ENCODE measurements around the gene EEF2K. TPM values are rescaled to one million over a fixed set of nuclear protein-coding genes. Genes with fewer than 3 reads are reported as not detected.

The EEF2K gene
- total and polyA plus RNA-seq, 2 of the 13 experiments (the other 11 are each of a cell fraction or from before 2014, with no cell fraction given), result 22.0 to 23.8 TPM

GRCh38 chr16:22292320-22292719, 86.2 kb downstream of the EEF2K start (continued):
- TF ChIP-seq, protein P1, sequence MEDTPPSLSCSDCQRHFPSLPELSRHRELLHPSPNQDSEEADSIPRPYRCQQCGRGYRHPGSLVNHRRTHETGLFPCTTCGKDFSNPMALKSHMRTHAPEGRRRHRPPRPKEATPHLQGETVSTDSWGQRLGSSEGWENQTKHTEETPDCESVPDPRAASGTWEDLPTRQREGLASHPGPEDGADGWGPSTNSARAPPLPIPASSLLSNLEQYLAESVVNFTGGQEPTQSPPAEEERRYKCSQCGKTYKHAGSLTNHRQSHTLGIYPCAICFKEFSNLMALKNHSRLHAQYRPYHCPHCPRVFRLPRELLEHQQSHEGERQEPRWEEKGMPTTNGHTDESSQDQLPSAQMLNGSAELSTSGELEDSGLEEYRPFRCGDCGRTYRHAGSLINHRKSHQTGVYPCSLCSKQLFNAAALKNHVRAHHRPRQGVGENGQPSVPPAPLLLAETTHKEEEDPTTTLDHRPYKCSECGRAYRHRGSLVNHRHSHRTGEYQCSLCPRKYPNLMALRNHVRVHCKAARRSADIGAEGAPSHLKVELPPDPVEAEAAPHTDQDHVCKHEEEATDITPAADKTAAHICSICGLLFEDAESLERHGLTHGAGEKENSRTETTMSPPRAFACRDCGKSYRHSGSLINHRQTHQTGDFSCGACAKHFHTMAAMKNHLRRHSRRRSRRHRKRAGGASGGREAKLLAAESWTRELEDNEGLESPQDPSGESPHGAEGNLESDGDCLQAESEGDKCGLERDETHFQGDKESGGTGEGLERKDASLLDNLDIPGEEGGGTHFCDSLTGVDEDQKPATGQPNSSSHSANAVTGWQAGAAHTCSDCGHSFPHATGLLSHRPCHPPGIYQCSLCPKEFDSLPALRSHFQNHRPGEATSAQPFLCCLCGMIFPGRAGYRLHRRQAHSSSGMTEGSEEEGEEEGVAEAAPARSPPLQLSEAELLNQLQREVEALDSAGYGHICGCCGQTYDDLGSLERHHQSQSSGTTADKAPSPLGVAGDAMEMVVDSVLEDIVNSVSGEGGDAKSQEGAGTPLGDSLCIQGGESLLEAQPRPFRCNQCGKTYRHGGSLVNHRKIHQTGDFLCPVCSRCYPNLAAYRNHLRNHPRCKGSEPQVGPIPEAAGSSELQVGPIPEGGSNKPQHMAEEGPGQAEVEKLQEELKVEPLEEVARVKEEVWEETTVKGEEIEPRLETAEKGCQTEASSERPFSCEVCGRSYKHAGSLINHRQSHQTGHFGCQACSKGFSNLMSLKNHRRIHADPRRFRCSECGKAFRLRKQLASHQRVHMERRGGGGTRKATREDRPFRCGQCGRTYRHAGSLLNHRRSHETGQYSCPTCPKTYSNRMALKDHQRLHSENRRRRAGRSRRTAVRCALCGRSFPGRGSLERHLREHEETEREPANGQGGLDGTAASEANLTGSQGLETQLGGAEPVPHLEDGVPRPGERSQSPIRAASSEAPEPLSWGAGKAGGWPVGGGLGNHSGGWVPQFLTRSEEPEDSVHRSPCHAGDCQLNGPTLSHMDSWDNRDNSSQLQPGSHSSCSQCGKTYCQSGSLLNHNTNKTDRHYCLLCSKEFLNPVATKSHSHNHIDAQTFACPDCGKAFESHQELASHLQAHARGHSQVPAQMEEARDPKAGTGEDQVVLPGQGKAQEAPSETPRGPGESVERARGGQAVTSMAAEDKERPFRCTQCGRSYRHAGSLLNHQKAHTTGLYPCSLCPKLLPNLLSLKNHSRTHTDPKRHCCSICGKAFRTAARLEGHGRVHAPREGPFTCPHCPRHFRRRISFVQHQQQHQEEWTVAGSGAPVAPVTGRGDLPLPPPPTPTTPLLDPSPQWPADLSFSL (CRISPR knock-in tag; IDR thresholded peaks at IDR 0.05), result peak; percentile 90
- TF ChIP-seq ZNF660 (CRISPR knock-in tag; IDR thresholded peaks at IDR 0.05; ENCODE audit: borderline replicate concordance, low read depth), result no peak
- TF ChIP-seq, protein P2, sequence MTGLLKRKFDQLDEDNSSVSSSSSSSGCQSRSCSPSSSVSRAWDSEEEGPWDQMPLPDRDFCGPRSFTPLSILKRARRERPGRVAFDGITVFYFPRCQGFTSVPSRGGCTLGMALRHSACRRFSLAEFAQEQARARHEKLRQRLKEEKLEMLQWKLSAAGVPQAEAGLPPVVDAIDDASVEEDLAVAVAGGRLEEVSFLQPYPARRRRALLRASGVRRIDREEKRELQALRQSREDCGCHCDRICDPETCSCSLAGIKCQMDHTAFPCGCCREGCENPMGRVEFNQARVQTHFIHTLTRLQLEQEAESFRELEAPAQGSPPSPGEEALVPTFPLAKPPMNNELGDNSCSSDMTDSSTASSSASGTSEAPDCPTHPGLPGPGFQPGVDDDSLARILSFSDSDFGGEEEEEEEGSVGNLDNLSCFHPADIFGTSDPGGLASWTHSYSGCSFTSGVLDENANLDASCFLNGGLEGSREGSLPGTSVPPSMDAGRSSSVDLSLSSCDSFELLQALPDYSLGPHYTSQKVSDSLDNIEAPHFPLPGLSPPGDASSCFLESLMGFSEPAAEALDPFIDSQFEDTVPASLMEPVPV (CRISPR knock-in tag; IDR thresholded peaks at IDR 0.05), result no peak
- TF ChIP-seq, protein P3, sequence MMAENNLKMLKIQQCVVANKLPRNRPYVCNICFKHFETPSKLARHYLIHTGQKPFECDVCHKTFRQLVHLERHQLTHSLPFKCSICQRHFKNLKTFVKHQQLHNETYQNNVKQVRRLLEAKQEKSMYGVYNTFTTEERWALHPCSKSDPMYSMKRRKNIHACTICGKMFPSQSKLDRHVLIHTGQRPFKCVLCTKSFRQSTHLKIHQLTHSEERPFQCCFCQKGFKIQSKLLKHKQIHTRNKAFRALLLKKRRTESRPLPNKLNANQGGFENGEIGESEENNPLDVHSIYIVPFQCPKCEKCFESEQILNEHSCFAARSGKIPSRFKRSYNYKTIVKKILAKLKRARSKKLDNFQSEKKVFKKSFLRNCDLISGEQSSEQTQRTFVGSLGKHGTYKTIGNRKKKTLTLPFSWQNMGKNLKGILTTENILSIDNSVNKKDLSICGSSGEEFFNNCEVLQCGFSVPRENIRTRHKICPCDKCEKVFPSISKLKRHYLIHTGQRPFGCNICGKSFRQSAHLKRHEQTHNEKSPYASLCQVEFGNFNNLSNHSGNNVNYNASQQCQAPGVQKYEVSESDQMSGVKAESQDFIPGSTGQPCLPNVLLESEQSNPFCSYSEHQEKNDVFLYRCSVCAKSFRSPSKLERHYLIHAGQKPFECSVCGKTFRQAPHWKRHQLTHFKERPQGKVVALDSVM (CRISPR knock-in tag; IDR thresholded peaks at IDR 0.05), result peak; percentile 18; the same call in 1 of the 2 replicates
- peak; percentile 33 for TF ChIP-seq XRCC5 (optimal IDR thresholded peaks at IDR 0.05; ENCODE audit: low read length)
- 0 out of 2 replicates have a peak, but pooled peaks have one; percentile 4 for TF ChIP-seq GABPB1 (CRISPR knock-in tag; IDR thresholded peaks at IDR 0.05)

Data from HepG2 (cell line).